Ishikawa (cell line): ENCODE results near the gene LAMC3.

Experiments
- CEBPB ChIP-seq: IDR thresholded peaks from 2 replicates; pipeline ENCODE4 v1.6.1; 2012
- CREB1 ChIP-seq: IDR thresholded peaks from 2 replicates; pipeline ENCODE4 v1.6.1; 2012; ENCODE audit warnings: low read depth
- EGR1 ChIP-seq: IDR thresholded peaks from 2 replicates; pipeline ENCODE4 v1.6.1; 2012
- EP300 ChIP-seq: IDR thresholded peaks from 2 replicates; pipeline ENCODE4 v1.6.1; 2012; ENCODE audit warnings: borderline replicate concordance
- FOXM1 ChIP-seq: IDR thresholded peaks from 2 replicates; pipeline ENCODE4 v1.6.1; 2012; ENCODE audit warnings: low read depth, borderline replicate concordance
- NFIC ChIP-seq: IDR thresholded peaks from 2 replicates; pipeline ENCODE4 v1.6.1; 2012
- RAD21 ChIP-seq: IDR thresholded peaks from 2 replicates; pipeline ENCODE4 v1.6.1; 2012; ENCODE audit warnings: low read depth
- TAF1 ChIP-seq: IDR thresholded peaks from 2 replicates; pipeline ENCODE4 v1.6.1; 2012; ENCODE audit warnings: low read depth, mild to moderate bottlenecking
- TCF12 ChIP-seq: IDR thresholded peaks from 2 replicates; pipeline ENCODE4 v1.6.1; 2012; ENCODE audit warnings: low read depth
- TEAD4 ChIP-seq: IDR thresholded peaks from 2 replicates; pipeline ENCODE4 v1.6.1; 2012
- USF1 ChIP-seq: IDR thresholded peaks from 2 replicates; pipeline ENCODE4 v1.6.1; 2012
- YY1 ChIP-seq: IDR thresholded peaks from 2 replicates; pipeline ENCODE4 v1.6.1; 2012; ENCODE audit warnings: low read depth
- ZBTB7A ChIP-seq: IDR thresholded peaks from 2 replicates; pipeline ENCODE4 v1.6.1; 2012; ENCODE audit warnings: low read depth
- TF ChIP-seq, protein P1 (sequence below): IDR thresholded peaks from 2 replicates; pipeline ENCODE4 v1.6.1; 2012; ENCODE audit warnings: low read depth, mild to moderate bottlenecking
- TF ChIP-seq, protein P2 (sequence below): IDR thresholded peaks from 2 replicates; pipeline ENCODE4 v1.6.1; 2012

The LAMC3 gene

DNA sequence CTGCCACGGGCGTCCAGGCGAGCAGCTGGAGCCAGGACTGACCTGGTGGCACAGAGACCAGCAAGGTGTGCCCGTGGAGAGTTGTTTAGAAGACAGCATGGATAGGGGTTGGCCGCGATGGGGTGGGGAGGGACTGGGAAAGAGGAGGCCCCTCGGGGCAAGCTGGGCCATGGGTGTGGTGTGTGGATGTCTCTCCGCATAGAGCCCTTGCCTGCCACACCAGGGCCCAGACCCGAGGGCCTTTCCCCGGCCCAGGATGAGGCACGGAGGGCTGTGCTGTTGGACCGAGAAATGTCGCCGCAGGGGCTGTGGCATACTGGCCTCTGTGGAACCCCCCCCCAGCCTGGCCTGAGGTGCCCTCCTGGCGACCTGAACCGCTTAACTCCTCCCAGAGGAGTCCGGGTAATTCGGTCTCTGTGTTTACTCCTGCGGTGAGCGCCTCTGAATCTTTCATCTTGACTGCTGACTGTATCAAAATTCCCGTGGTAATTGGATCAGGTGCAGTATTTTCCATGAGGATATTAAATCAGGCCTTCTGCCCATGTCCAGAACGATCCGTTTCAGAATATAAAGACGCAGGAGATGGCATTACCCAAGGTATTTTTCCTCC lies 22.5 kb upstream of the LAMC3 start:
- TF ChIP-seq TEAD4 (no peak), EP300 (no peak), CEBPB (no peak), TAF1 (no peak), FOXM1 (no peak), TCF12 (no peak), RAD21 (no peak)
- TF ChIP-seq, protein P1, sequence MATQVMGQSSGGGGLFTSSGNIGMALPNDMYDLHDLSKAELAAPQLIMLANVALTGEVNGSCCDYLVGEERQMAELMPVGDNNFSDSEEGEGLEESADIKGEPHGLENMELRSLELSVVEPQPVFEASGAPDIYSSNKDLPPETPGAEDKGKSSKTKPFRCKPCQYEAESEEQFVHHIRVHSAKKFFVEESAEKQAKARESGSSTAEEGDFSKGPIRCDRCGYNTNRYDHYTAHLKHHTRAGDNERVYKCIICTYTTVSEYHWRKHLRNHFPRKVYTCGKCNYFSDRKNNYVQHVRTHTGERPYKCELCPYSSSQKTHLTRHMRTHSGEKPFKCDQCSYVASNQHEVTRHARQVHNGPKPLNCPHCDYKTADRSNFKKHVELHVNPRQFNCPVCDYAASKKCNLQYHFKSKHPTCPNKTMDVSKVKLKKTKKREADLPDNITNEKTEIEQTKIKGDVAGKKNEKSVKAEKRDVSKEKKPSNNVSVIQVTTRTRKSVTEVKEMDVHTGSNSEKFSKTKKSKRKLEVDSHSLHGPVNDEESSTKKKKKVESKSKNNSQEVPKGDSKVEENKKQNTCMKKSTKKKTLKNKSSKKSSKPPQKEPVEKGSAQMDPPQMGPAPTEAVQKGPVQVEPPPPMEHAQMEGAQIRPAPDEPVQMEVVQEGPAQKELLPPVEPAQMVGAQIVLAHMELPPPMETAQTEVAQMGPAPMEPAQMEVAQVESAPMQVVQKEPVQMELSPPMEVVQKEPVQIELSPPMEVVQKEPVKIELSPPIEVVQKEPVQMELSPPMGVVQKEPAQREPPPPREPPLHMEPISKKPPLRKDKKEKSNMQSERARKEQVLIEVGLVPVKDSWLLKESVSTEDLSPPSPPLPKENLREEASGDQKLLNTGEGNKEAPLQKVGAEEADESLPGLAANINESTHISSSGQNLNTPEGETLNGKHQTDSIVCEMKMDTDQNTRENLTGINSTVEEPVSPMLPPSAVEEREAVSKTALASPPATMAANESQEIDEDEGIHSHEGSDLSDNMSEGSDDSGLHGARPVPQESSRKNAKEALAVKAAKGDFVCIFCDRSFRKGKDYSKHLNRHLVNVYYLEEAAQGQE = no peak

DNA sequence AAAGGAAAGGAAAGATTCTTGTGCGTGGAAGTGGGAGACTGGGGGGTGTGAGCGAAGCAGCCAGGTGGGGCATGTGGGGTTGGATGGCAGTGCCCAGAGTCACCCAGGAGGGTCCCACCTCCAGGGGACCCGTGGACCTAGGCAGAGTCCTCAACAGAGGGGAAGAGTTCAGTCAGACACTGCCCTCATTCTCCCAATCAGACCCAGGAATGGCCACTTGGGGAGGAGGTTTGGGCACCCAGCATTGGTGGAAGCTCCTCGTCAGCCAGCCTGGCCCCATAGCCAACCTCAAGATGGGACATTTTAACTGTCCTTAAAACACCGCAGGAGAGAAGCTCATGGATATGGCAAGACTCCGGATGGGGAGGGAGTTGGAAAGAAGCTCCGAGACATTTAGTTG lies 21.9 kb upstream of the LAMC3 start:
- TF ChIP-seq TEAD4 (no peak), ZBTB7A (no peak), CEBPB (no peak), EGR1 (no peak), NFIC (no peak), EP300 (no peak), USF1 (no peak), TAF1 (no peak), TCF12 (no peak), RAD21 (no peak), FOXM1 (no peak), YY1 (no peak), CREB1 (no peak)
- TF ChIP-seq, protein P1 = no peak
- TF ChIP-seq, protein P2, sequence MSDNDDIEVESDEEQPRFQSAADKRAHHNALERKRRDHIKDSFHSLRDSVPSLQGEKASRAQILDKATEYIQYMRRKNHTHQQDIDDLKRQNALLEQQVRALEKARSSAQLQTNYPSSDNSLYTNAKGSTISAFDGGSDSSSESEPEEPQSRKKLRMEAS = no peak

DNA sequence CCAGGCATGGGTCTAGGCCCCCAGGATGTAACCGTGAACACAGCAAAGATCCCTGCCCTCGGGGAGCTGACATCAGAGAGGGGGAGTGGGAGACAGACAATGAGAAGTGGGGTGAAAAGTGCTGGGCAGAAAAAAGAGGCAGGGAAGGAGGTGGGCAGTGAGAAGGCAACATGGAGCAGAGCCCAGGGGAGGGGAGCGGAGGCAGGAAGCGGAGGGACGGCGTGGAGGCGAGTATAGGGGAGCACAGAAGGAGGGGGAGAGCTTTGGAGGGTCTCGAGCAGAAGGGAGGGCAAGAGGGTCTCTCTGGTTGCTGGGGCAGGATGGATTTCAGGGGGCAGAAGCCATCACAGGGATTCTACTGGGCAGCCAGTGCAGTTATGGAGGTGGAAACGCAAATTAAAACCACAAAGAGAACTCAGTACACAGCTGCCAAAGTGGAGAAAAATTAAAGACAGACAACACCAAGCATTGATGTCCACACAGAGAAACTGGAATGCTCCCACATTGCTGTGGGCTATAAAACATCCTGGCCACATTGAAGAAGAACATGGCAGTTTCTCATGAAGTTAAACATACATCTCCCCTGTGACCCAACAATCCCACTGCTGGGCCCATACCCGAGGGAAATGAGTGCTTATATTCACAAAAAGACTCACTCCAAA lies 21.1 kb upstream of the LAMC3 start:
- TF ChIP-seq, protein P2 = no peak
- TF ChIP-seq FOXM1 = no peak
- TF ChIP-seq CEBPB = no peak
- TF ChIP-seq ZBTB7A = no peak
- no peak for TF ChIP-seq EP300
- no peak for TF ChIP-seq TAF1
- no peak for TF ChIP-seq TCF12
- TF ChIP-seq, protein P1 = no peak
- no peak for TF ChIP-seq USF1
- TF ChIP-seq EGR1 = no peak
- no peak for TF ChIP-seq CREB1
- no peak for TF ChIP-seq RAD21
- TF ChIP-seq YY1 = no peak
- TF ChIP-seq TEAD4 = no peak
- no peak for TF ChIP-seq NFIC

GRCh38 chr9:130988400-130988747 lies 20.6 kb upstream of the LAMC3 start:
- TF ChIP-seq NFIC (no peak), TCF12 (no peak), TAF1 (no peak), USF1 (no peak), YY1 (no peak), RAD21 (no peak), CREB1 (no peak), EGR1 (no peak)
- TF ChIP-seq, protein P2 = no peak
- TF ChIP-seq, protein P1 = no peak
